GM18526 (cell line): ENCODE measurements around the gene GRHL1.

ENCODE experiments used
- POLR2A ChIP-seq: IDR thresholded peaks from 3 replicates; pipeline ENCODE4 v1.6.1; 2011; ENCODE audit not compliant: insufficient read length; ENCODE audit errors: extremely low read depth

Gene GRHL1

GRCh38 chr2:10035053-10035422, 83.5 kb downstream of the GRHL1 start:
- TF ChIP-seq POLR2A = no peak

- TF ChIP-seq POLR2A = no peak
Measured at GRCh38 chr2:10035633-10036032, 84.1 kb downstream of the GRHL1 start.

- no peak for TF ChIP-seq POLR2A
Measured at GRCh38 chr2:10036095-10036884, 84.8 kb downstream of the GRHL1 start.

GRCh38 chr2:10038123-10038522, 86.6 kb downstream of the GRHL1 start:
- TF ChIP-seq POLR2A = no peak

GRCh38 chr2:10038716-10039115, 87.2 kb downstream of the GRHL1 start:
- no peak for TF ChIP-seq POLR2A

- TF ChIP-seq POLR2A = no peak
Measured at GRCh38 chr2:10039658-10040410, 88.3 kb downstream of the GRHL1 start.

GRCh38 chr2:10041711-10042110, 90.2 kb downstream of the GRHL1 start:
- TF ChIP-seq POLR2A = no peak

- TF ChIP-seq POLR2A = no peak
Measured at GRCh38 chr2:10042301-10043161, 91.0 kb downstream of the GRHL1 start.

GRCh38 chr2:10043256-10043905, 91.9 kb downstream of the GRHL1 start, which contains the start of gene KLF11:
Gene KLF11, plus strand, starts transcription at chr2:10043550. Its CDS starts 167 bp downstream, at chr2:10043717.
- no peak for TF ChIP-seq POLR2A

GRCh38 chr2:10043906-10044601, 92.6 kb downstream of the GRHL1 start:
- no peak for TF ChIP-seq POLR2A

GRCh38 chr2:10045561-10046355, 94.3 kb downstream of the GRHL1 start:
- TF ChIP-seq POLR2A = no peak

GRCh38 chr2:10046931-10047330, 95.4 kb downstream of the GRHL1 start:
- TF ChIP-seq POLR2A = no peak

GRCh38 chr2:10047616-10048500, 96.4 kb downstream of the GRHL1 start:
- no peak for TF ChIP-seq POLR2A
